Posterior vena cava (tissue), 2 donors: ENCODE measurements around the gene NEU1. TPM values are rescaled to one million over a fixed set of nuclear protein-coding genes. Genes with fewer than 3 reads are reported as not detected.

Experiments
- total RNA-seq, 2 donors: library from RNA; stranded (reverse); fragmentation: NEBNext Ultra II Directional; extraction: Animal tissue kit (Norgen Biotek cat#: 25700); gene quantifications; one replicate each; pipeline ENCODE4 v1.2.1, GENCODE V29; 2021
- donor health status: DM: yes; HTN: yes; CAD: no.
- donor health status: DM: yes; HTN: yes; CAD: no.

The NEU1 gene
- total RNA-seq, 2 donors from 2014 or later, result 22.2 to 29.0 TPM

Other genes starting within 250 kb of the NEU1 start
- gene AIF1, start 247.6 kb downstream of the NEU1 start, total RNA-seq, result 10 to 100 TPM; 18.1 to 68.7 TPM
- gene PRRC2A, start 242.1 kb downstream of the NEU1 start, total RNA-seq, result 100 to 1,000 TPM; 119 to 133 TPM
- gene BAG6, start 210.2 kb downstream of the NEU1 start, total RNA-seq, result 100 to 1,000 TPM; 146 to 193 TPM
- 1 to 10 TPM in 1 of 2 donors, under 1 TPM in 1; 0.60 to 1.2 TPM for gene APOM, start 206.9 kb downstream of the NEU1 start, total RNA-seq
- gene C6orf47, start 202.0 kb downstream of the NEU1 start, total RNA-seq, result 10 to 100 TPM; 18.8 to 19.3 TPM
- gene GPANK1, start 197.8 kb downstream of the NEU1 start, total RNA-seq, result 10 to 100 TPM in 1 of 2 donors, 1 to 10 TPM in 1; 7.8 to 10.1 TPM
- 10 to 100 TPM; 85.2 to 90.4 TPM for gene CSNK2B, start 196.7 kb downstream of the NEU1 start, total RNA-seq
- 1 to 10 TPM; 9.5 to 9.8 TPM for gene LY6G5B, start 192.8 kb downstream of the NEU1 start, total RNA-seq
- gene LY6G5C, start 181.8 kb downstream of the NEU1 start, total RNA-seq, result 1 to 10 TPM; 1.7 to 1.9 TPM
- 10 to 100 TPM; 38.3 to 39.4 TPM for gene ABHD16A, start 159.5 kb downstream of the NEU1 start, total RNA-seq
- gene LY6G6F, start 156.0 kb downstream of the NEU1 start, total RNA-seq, result not detected
- not detected for gene LY6G6D, start 147.5 kb downstream of the NEU1 start, total RNA-seq
- gene LY6G6C, start 141.1 kb downstream of the NEU1 start, total RNA-seq, result not detected
- 1 to 10 TPM in 1 of 2 donors, under 1 TPM in 1; 0.52 to 1.1 TPM for gene MPIG6B, start 139.4 kb downstream of the NEU1 start, total RNA-seq
- gene DDAH2, start 133.5 kb downstream of the NEU1 start, total RNA-seq, result 10 to 100 TPM; 88.3 to 97.4 TPM
- 100 to 1,000 TPM; 272 to 402 TPM for gene CLIC1, start 126.3 kb downstream of the NEU1 start, total RNA-seq
- 1 to 10 TPM; 7.7 to 9.8 TPM for gene MSH5, start 122.8 kb downstream of the NEU1 start, total RNA-seq
- gene SAPCD1, start 100.2 kb downstream of the NEU1 start, total RNA-seq, result not detected
- gene VWA7, start 85.5 kb downstream of the NEU1 start, total RNA-seq, result under 1 TPM; 0.37 to 0.48 TPM
- gene VARS1, start 67.1 kb downstream of the NEU1 start, total RNA-seq, result 10 to 100 TPM; 49.0 to 60.8 TPM
- 10 to 100 TPM; 38.7 to 39.7 TPM for gene LSM2, start 55.9 kb downstream of the NEU1 start, total RNA-seq
- 1 to 10 TPM; 1.4 to 1.7 TPM for gene HSPA1L, start 47.5 kb downstream of the NEU1 start, total RNA-seq
- gene HSPA1A, start 47.3 kb downstream of the NEU1 start, total RNA-seq, result 100 to 1,000 TPM; 157 to 187 TPM
- gene HSPA1B, start 35.1 kb downstream of the NEU1 start, total RNA-seq, result 100 to 1,000 TPM in 1 of 2 donors, 10 to 100 TPM in 1; 89.8 to 106 TPM
- gene SLC44A4, start 16.2 kb upstream of the NEU1 start, total RNA-seq, result under 1 TPM; 0.33 to 0.65 TPM
- gene EHMT2, start 34.9 kb upstream of the NEU1 start, total RNA-seq, result 10 to 100 TPM; 24.0 to 26.8 TPM
- gene ZBTB12, start 39.3 kb upstream of the NEU1 start, total RNA-seq, result 1 to 10 TPM; 3.6 to 4.2 TPM
- 10 to 100 TPM; 14.0 to 59.6 TPM for gene C2, start 64.9 kb upstream of the NEU1 start, total RNA-seq
- gene CFB, start 83.3 kb upstream of the NEU1 start, total RNA-seq, result 10 to 100 TPM; 35.8 to 83.3 TPM
- 10 to 100 TPM; 41.6 to 52.0 TPM for gene NELFE, start 96.2 kb upstream of the NEU1 start, total RNA-seq
- 10 to 100 TPM; 41.6 to 42.9 TPM for gene SKIC2, start 96.4 kb upstream of the NEU1 start, total RNA-seq
- gene DXO, start 109.3 kb upstream of the NEU1 start, total RNA-seq, result 10 to 100 TPM; 14.5 to 15.5 TPM
- 10 to 100 TPM; 27.5 to 51.7 TPM for gene C4A, start 119.2 kb upstream of the NEU1 start, total RNA-seq
- gene C4B, start 152.0 kb upstream of the NEU1 start, total RNA-seq, result 100 to 1,000 TPM in 1 of 2 donors, 10 to 100 TPM in 1; 45.4 to 121 TPM
- 1 to 10 TPM in 1 of 2 donors, under 1 TPM in 1; 0.56 to 2.5 TPM for gene CYP21A2, start 175.6 kb upstream of the NEU1 start, total RNA-seq
- gene TNXB, start 246.5 kb upstream of the NEU1 start, total RNA-seq, result 100 to 1,000 TPM; 189 to 407 TPM